Neutrophil (primary cell): Measurements from ENCODE around the gene ABI1.

ENCODE experiments used
- H3K27ac ChIP-seq: fragments of 200-600 bp; sonication (generic); 2 replicates; pipeline ENCODE4 v1.5.1; 2016; ENCODE audit warnings: mild to moderate bottlenecking, moderate library complexity
- H3K27me3 ChIP-seq: fragments of 200-600 bp; sonication (generic); 2 replicates; pipeline ENCODE4 v1.6.0; 2016; ENCODE audit warnings: mild to moderate bottlenecking
- H3K36me3 ChIP-seq: fragments of 200-600 bp; sonication (generic); 2 replicates; pipeline ENCODE4 v1.5.1; 2017
- H3K4me1 ChIP-seq, 2 experiments: fragments of 200-600 bp in 1 of 2; sonication (generic) in 1 of 2; 1 replicate in 1 of 2; 2 replicates in 1 of 2; pipeline versions ENCODE4 v1.5.1 to v1.6.1; 2013 to 2016; ENCODE audit warnings: low read depth in 1 of 2, low read length in 1 of 2, mild to moderate bottlenecking in 1 of 2, moderate library complexity in 1 of 2; ENCODE audit not compliant: control insufficient read depth in 1 of 2, insufficient read depth in 1 of 2
- H3K4me3 ChIP-seq, 2 experiments: fragments of 200-600 bp in 1 of 2; sonication (generic) in 1 of 2; 1 replicate in 1 of 2; 2 replicates in 1 of 2; pipeline ENCODE4 v1.5.1; 2013 to 2016; ENCODE audit warnings: low read depth in 1 of 2, low read length in 1 of 2, mild to moderate bottlenecking in 1 of 2, moderate library complexity in 1 of 2
- H3K9me3 ChIP-seq: fragments of 200-600 bp; sonication (generic); 2 replicates; pipeline ENCODE4 v1.5.1; 2016
- CTCF ChIP-seq: fragments of 200-600 bp; sonication (generic); IDR thresholded peaks from 2 replicates; pipeline ENCODE4 v1.5.1; 2016; ENCODE audit warnings: antibody characterized with exemption

Gene ABI1

GRCh38 chr10:26773633-26774032 lies 87.1 kb downstream of the ABI1 start:
- TF ChIP-seq CTCF, result no peak
- Histone ChIP-seq H3K27ac (no peak overlapping the region), H3K4me3 (no peak overlapping the region), H3K36me3 (peaks cover 14% of the 10 kb centered on the region), H3K27me3 (no peaks in the 10 kb centered on the region), H3K4me1 (no peaks in the 10 kb centered on the region), H3K9me3 (no peaks in the 10 kb centered on the region)

GRCh38 chr10:26770069-26770468 lies 90.7 kb downstream of the ABI1 start:
- Histone ChIP-seq H3K27ac (no peak overlapping the region), H3K36me3 (peaks cover 35% of the 10 kb centered on the region), H3K4me1 (no peaks in the 10 kb centered on the region), H3K27me3 (no peaks in the 10 kb centered on the region), H3K4me3 (no peak overlapping the region), H3K9me3 (no peaks in the 10 kb centered on the region)
- no peak for TF ChIP-seq CTCF

GRCh38 chr10:26765549-26765948 lies 95.2 kb downstream of the ABI1 start:
- H3K4me3 ChIP-seq, result no peak overlapping the region
- H3K9me3 ChIP-seq, result no peaks in the 10 kb centered on the region
- no peaks in the 10 kb centered on the region for H3K4me1 ChIP-seq
- no peak for TF ChIP-seq CTCF
- H3K27me3 ChIP-seq, result no peaks in the 10 kb centered on the region
- no peak overlapping the region for H3K27ac ChIP-seq
- H3K36me3 ChIP-seq, result peaks cover 71% of the 10 kb centered on the region

- Histone ChIP-seq H3K27me3 (no peaks in the 10 kb centered on the region), H3K9me3 (no peaks in the 10 kb centered on the region), H3K4me1 (peaks cover 9 to 13% of the 10 kb centered on the region in 2 experiments), H3K36me3 (peaks cover 47% of the 10 kb centered on the region), H3K4me3 (no peak overlapping the region), H3K27ac (peak overlapping the region; percentile 19)
- no peak for TF ChIP-seq CTCF
These were observed 101.8 kb downstream of the ABI1 start for GRCh38 chr10:26759008-26759407.

- peaks cover 9 to 13% of the 10 kb centered on the region in 2 experiments for H3K4me1 ChIP-seq
- no peak for TF ChIP-seq CTCF
- H3K36me3 ChIP-seq, result peaks cover 31% of the 10 kb centered on the region
- no peaks in the 10 kb centered on the region for H3K9me3 ChIP-seq
- peak overlapping the region in 1 of 2 experiments; percentile 4 for H3K4me3 ChIP-seq
- H3K27ac ChIP-seq, result peak overlapping the region; percentile 78
- H3K27me3 ChIP-seq, result no peaks in the 10 kb centered on the region
These were observed 105.3 kb downstream of the ABI1 start for GRCh38 chr10:26755443-26755903.

- no peak overlapping the region for H3K4me3 ChIP-seq
- H3K27ac ChIP-seq, result peak overlapping the region; percentile 40
- H3K4me1 ChIP-seq, result no peaks in the 10 kb centered on the region
- no peaks in the 10 kb centered on the region for H3K27me3 ChIP-seq
- H3K9me3 ChIP-seq, result no peaks in the 10 kb centered on the region
- TF ChIP-seq CTCF, result no peak
- peaks cover 64% of the 10 kb centered on the region for H3K36me3 ChIP-seq
These were observed 114.7 kb downstream of the ABI1 start for GRCh38 chr10:26746061-26746460.
